Tibial artery (tissue), 4 donors: Measurements from ENCODE around the gene HEPACAM.

Source experiments
- DNase-seq, 2 donors: peaks; one replicate each; pipeline ENCODE4 v3.0.0-alpha.2; 2019
- H3K27ac ChIP-seq, 2 donors: fragments of 200-600 bp; sonication (generic) in 1 of 2; 1 replicate in 1 of 2; 2 replicates in 1 of 2; pipeline ENCODE4 v1.5.1; 2018 to 2019; ENCODE audit warnings: mild to moderate bottlenecking in 1 of 2
- H3K27me3 ChIP-seq, 2 donors: fragments of 200-600 bp; sonication (generic) in 1 of 2; one replicate each; pipeline versions ENCODE4 v1.5.1 to v1.6.0; 2016 to 2019
- H3K36me3 ChIP-seq, 3 donors: fragments of 200-600 bp; sonication (generic) in 2 of 3; one replicate each; pipeline ENCODE4 v1.5.1; 2016 to 2019; ENCODE audit warnings: mild to moderate bottlenecking in 2 of 3
- H3K4me1 ChIP-seq, 4 donors: fragments of 200-600 bp; sonication (generic) in 2 of 4; 1 replicate in 3 of 4; 2 replicates in 1 of 4; pipeline ENCODE4 v1.5.1; 2016 to 2019
- H3K4me3 ChIP-seq, 2 donors: fragments of 200-600 bp; sonication (generic) in 1 of 2; 1 replicate in 1 of 2; 2 replicates in 1 of 2; pipeline ENCODE4 v1.5.1; 2018 to 2019; ENCODE audit warnings: mild to moderate bottlenecking in 2 of 2
- H3K9me3 ChIP-seq, 3 donors: fragments of 200-600 bp; sonication (generic) in 1 of 3; one replicate each; pipeline ENCODE4 v1.5.1; 2016 to 2019
- CTCF ChIP-seq, 2 experiments: fragments of 200-600 bp in 1 of 2; fragments of 450-650 bp in 1 of 2; IDR thresholded peaks; one replicate each; pipeline ENCODE4 v1.5.1; 2017 to 2019; ENCODE audit warnings: antibody characterized with exemption in 2 of 2, mild to moderate bottlenecking in 1 of 2, moderate library complexity in 1 of 2
- intact Hi-C: fragments of 100-400 bp; cut with DNase I; formaldehyde crosslinking; loops from one replicate; pipeline ENCODE4 v1.15.0; 2023; ENCODE audit warnings: low total_unique reads

Gene HEPACAM

GRCh38 chr11:124916370-124916710, 19.5 kb downstream of the HEPACAM start:
- H3K4me3 ChIP-seq = no peak overlapping the region
- DNase-seq = no peak
- H3K36me3 ChIP-seq = no peaks in the 10 kb centered on the region
- no peak overlapping the region for H3K27ac ChIP-seq
- H3K9me3 ChIP-seq = no peaks in the 10 kb centered on the region
- intact Hi-C loops = no loop called here
- no peak for TF ChIP-seq CTCF (IDR thresholded peaks at IDR 0.05)
- H3K4me1 ChIP-seq = peaks cover 0 to 8% (median 7%) of the 10 kb centered on the region in 4 donors
- H3K27me3 ChIP-seq = peaks cover 0 to 13% of the 10 kb centered on the region in 2 donors

GRCh38 chr11:124915541-124916369, 20.1 kb downstream of the HEPACAM start:
- H3K4me3 ChIP-seq = no peak overlapping the region
- DNase-seq = no peak
- no peaks in the 10 kb centered on the region for H3K36me3 ChIP-seq
- intact Hi-C loops = no loop called here
- peaks cover 0 to 2% (median 1%) of the 10 kb centered on the region in 4 donors for H3K4me1 ChIP-seq
- H3K27me3 ChIP-seq = peaks cover 0 to 9% of the 10 kb centered on the region in 2 donors
- H3K27ac ChIP-seq = no peak overlapping the region
- TF ChIP-seq CTCF (IDR thresholded peaks at IDR 0.05) = no peak
- H3K9me3 ChIP-seq = no peaks in the 10 kb centered on the region

GRCh38 chr11:124902616-124903015, 33.2 kb downstream of the HEPACAM start:
- no peak for DNase-seq
- Histone ChIP-seq H3K4me3 (no peak overlapping the region), H3K36me3 (no peaks in the 10 kb centered on the region), H3K27me3 (no peaks in the 10 kb centered on the region), H3K27ac (no peak overlapping the region), H3K9me3 (no peaks in the 10 kb centered on the region), H3K4me1 (peaks cover 0 to 5% (median 2%) of the 10 kb centered on the region in 4 donors)
- TF ChIP-seq CTCF (IDR thresholded peaks at IDR 0.05) = no peak
- intact Hi-C loops = no loop called here

GRCh38 chr11:124900464-124900863, 35.4 kb downstream of the HEPACAM start:
- H3K4me1 ChIP-seq = peaks cover 0 to 5% (median 2%) of the 10 kb centered on the region in 4 donors
- H3K4me3 ChIP-seq = no peak overlapping the region
- no peaks in the 10 kb centered on the region for H3K27me3 ChIP-seq
- DNase-seq = peak in 1 of 2 donors; percentile 46
- no peaks in the 10 kb centered on the region for H3K36me3 ChIP-seq
- no peak overlapping the region for H3K27ac ChIP-seq
- H3K9me3 ChIP-seq = no peaks in the 10 kb centered on the region
- intact Hi-C loops = no loop called here
- no peak for TF ChIP-seq CTCF (IDR thresholded peaks at IDR 0.05)

- TF ChIP-seq CTCF (IDR thresholded peaks at IDR 0.05) = no peak
- H3K27me3 ChIP-seq = no peaks in the 10 kb centered on the region
- intact Hi-C loops = no loop called here
- no peak overlapping the region for H3K4me3 ChIP-seq
- peak overlapping the region in 1 of 2 donors; percentile 50 for H3K27ac ChIP-seq
- H3K9me3 ChIP-seq = no peaks in the 10 kb centered on the region
- H3K4me1 ChIP-seq = peaks cover 0 to 5% (median 2%) of the 10 kb centered on the region in 4 donors
- H3K36me3 ChIP-seq = no peaks in the 10 kb centered on the region
- DNase-seq = peak in 1 of 2 donors; percentile 49
These were observed 36.3 kb downstream of the HEPACAM start for GRCh38 chr11:124899383-124900145.
